ENCODE measurements around the gene ARHGAP12.

DNA sequence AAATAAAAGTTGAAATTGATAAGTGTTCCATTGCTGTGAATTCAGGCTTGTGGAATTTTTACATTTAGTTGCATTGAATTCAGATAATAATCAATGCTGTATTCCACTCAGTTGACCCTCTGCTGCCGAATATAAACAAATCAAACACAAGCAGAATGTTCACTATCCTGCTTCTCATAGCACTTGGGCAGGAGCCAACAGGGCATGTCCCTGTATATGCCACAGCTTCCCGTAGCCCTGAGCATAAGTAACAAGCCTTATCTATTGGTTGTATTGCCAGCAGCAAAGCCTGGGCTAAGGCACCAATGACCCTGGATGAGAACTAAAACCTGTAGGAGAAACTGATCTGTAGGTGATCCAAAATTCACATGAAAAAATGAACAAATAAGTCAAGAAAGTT is 145.9 kb downstream of the ARHGAP12 start:
- TF ChIP-seq CTCF (IDR thresholded peaks at IDR 0.05; ENCODE audit: low read length) (no peak), EZH2 (IDR thresholded peaks at IDR 0.05; ENCODE audit: borderline replicate concordance, low read length) (no peak)
